Inferior parietal cortex (tissue), 1 donor: ENCODE data around the gene PACC1.

Experiments
- DNase-seq: peaks from one replicate; pipeline ENCODE4 v3.0.0-alpha.2; 2016; ENCODE audit errors: extremely low spot score

PACC1 gene

DNA sequence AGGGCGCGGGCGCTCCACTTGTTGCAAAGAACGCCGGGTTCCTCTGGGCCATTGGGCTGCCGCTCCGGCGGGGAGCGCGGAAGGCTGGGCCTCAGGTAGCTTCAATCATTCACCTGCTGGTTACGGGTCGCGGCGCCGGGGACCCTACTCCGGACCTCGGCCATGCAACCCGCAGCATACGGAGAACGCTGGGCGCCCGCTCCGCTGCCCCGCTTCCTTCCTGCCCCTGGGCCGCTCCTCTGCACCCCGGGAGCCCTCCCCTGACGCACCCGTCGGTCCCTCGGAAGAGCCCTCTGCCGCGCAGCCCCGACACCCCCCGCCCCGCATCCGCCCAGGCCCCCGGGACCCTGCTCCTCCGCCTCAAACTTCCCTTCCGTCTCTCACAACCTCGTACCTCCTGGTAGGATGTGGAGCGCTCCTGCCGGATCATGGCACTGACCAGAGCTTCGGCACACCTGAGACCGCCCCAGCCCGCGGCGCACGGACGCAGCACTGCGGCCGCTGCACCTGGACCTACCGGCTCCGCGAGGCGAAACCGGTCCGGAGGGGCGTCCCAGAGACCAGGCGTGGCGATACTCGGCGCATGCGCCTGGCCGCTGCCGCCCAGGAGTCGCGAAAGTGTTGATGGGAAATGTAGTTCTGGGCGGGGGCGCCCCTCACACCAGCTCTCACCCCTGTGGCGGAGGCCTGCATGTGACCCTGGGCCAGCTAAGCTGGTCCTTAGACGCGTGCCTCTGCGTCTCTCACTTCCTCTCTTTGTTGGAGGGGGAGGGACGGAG lies at the start of gene PACC1:
Gene PACC1, minus strand, starts transcription at position 559 of the 779 bp plus-strand sequence. Its CDS starts 129 bp downstream, at position 430.
- peak; percentile 95 for DNase-seq

DNA sequence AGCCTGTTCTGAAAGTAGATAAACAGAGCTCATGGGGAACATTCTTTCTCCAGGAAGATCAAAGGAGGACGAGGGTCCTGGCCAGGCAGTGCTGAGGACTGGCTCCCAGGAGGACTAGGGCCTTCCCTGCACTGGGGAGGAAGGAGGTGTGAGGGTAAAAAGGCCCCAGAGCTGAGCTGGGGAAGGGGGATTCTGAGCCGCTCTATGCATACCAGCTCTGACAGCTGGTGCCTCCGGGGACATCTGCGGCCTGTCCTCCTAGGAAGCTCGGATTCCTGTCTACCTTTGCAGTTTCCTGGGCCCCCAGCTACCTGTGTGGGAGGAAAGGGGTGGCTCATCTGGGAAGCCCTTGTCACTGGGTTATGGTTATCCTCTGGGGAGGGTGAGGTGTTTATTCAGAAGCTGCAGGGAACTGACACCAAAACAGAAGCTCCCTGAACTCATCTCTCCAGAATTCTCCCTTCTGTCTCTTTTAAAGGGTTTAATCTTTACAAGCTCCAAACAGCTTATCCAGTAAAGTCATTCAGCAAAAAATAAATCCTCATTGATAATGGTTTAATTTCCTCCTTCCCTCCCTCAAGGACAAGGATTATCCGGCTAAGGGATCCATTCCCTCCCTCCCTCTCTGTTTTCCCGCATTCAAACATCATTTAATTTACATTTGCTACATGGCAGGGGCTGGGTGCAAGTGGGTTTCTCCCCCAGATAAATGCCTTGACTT lies 49.0 kb upstream of the PACC1 start:
- DNase-seq = no peak

DNA sequence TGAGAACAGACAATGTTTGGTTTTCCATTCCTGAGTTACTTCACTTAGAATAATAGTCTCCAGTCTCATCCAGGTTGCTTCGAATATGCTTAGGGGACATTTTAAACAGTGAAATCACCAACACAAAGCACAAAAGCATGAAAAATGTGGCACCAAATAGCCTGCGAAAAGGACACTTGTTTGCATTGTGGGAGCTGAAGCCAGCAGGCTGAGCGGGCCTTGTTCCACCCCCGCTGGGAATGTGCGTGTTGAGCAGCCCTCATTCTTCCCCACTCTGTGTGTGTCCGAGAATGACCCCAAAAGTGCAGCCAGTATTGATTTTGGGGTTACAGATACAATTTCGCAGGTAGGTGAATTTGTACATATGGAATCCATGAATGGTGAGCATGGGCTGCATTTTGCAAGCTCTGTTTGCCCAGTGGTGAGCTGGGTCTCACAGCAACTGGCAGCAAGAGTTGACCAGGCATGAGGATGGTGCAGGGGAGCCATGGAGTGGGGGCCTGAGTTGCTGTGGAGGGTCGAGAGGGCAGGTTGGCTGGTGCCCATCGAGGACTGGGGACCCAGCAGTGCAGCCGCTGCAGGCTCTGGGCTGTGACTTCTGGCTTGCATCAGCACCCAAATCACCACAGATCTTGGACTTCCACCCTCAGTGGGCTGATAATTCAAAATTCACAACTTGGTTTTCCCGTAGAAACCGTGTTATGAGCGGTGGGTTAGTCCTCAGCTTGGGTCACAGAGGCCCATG lies 47.4 kb upstream of the PACC1 start:
- no peak for DNase-seq

DNA sequence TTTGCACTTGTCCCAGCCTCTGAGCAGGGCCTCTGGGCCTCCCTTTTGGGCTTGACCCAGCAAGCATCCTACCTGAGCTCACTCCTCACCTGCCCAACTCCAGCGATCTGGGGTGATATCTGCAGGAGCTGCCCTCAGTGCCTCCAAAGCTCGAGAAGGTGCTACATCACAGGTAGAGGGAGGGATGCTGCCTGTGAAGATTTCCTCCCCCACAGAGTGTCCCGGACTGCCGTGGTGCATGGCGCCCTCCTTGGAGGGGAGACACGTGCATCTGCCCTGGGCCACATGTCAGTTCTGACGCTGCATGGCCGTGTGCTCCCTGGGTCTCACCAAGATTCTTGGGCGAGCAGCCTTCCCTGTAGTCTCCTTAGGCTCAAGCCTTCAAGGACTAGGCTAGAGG lies 45.7 kb upstream of the PACC1 start:
- no peak for DNase-seq

DNA sequence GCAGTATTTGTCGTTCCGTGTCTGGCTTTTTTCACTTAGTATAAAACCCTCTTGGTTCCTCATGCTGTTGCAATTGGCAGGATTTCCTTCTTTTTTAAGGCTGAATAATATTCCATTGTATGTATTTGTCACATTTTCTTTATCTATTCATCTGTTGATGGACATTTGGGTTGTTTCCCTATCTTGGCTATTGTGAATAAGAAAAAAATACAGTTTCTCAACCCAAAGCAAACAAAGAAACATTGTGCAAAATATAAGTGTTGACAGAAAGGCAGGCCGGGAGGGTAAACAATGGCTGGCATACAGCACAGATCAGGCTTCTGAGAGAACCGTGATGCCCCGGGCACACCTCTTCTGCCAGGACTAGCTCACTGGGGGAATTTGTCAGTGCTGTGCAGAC lies 45.0 kb upstream of the PACC1 start:
- DNase-seq = peak; percentile 81

DNA sequence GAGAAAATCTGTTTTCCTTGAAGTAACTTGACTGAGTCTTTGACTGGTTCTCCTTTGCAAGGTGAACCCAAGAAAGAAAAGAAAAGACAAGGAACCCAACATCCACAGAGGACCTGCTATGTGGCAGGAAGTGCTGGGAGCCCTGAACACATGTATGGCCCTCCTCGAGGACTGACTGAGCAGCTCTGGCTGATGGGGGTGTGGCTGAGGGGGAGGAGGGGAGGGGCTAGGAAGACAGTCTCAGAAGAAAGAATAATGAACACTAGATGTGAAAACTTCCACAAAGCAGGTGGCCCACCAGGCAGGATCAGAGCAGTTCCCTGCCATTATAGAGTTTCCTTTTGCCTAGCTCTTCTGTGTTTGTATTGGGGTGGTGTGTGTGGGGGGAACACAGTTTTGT lies 44.1 kb upstream of the PACC1 start:
- DNase-seq = no peak

DNA sequence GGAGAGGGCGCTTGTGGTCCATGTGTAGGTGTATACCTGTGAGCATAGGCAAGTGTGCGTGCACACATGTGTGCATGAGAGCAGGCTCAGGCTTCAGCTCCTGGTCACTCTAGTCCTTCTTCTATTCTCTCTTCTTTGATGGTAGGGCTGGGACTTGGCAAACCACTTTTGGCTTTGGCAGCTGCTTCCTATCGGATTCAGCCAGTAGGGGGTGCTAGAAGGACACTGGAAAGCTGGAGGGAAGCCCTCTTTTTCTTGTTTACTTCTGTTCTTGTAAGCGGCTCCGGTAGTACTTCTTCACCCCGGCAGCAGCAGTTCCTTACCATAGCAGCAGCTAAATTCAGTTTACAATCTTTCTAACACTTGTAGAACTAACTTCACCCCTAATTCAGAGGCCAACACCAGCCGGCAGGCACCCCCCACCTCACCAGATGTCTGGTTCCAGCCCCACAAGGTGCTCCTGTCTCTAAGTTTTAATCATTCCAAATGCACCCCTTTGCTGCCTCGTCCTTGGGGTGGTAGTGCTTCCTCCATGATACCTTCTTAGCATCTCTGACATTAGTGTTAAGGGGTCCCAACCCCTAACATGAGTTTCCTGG lies 43.2 kb upstream of the PACC1 start:
- no peak for DNase-seq

DNA sequence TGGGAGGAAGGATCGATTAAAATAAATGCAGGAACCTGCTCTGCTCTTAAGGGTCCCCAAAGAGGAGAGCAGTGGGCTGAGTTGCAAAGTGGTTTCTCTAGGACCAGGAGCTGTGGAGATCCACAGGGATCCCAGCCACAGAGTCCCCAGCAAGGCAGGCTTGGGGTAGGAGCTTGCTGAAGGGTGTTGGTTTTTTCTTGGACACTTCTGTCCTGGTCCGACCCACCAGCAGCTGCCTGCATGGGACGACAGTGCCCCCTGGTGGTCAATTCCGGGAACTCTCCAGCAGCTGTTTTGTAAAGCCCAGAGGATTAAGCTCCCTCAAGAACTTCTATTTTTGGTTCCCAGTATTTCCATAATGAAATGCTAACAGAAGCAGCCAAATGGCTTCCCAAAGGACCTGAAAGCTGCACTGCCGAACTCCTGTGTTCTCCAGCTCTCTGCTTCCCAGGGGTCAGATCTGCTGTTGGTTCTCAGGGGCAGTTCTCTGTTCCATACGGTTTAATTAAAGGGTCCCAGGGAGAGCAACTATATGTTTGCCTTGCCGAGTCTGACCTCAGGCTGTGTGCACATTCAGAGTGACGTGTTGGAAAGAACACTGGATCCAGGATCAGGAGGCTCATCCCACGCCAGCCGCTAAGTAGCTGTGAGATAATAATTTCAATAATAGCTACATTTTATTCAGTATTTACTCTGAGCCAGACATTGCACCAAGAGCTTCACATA lies 41.3 kb upstream of the PACC1 start:
- DNase-seq = peak; percentile 96

DNA sequence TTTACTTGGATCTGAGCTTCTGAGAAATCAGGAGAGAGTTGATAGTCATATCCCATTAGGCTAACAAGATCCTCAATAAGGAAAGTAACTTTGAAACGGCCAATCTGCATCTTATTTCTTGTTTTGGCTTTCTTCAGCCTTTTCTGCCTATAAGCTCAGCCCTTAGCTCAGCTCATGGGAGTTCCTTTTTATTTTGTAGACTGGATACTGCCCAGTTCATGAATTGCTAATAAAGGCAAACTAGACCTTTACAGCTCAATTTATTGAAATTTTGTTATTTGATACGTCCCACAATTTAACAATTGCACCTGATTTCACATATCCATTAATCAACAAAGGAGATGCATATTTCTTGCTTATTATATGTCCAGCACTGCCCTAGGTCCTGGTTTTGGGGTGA lies 40.7 kb upstream of the PACC1 start:
- DNase-seq = no peak

DNA sequence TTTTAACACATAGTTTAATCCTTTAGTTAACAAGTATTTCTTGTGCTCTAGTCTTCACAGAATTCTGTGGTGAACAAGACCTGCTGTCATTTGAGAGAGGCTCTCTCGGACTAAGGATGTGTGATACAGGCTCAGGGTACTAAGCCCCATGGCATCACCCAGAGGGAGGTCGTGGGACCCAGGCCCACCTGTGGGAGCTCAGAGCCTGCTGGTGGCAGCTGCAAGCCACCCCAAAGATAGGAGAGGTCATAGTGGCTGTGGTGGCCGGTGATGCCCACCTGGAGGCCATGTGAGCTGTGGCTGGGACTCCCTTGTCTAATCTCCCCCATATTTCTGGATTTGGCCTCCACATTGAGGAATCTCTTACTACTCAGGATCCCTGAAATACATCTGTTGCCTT lies 40.1 kb upstream of the PACC1 start:
- DNase-seq = no peak

DNA sequence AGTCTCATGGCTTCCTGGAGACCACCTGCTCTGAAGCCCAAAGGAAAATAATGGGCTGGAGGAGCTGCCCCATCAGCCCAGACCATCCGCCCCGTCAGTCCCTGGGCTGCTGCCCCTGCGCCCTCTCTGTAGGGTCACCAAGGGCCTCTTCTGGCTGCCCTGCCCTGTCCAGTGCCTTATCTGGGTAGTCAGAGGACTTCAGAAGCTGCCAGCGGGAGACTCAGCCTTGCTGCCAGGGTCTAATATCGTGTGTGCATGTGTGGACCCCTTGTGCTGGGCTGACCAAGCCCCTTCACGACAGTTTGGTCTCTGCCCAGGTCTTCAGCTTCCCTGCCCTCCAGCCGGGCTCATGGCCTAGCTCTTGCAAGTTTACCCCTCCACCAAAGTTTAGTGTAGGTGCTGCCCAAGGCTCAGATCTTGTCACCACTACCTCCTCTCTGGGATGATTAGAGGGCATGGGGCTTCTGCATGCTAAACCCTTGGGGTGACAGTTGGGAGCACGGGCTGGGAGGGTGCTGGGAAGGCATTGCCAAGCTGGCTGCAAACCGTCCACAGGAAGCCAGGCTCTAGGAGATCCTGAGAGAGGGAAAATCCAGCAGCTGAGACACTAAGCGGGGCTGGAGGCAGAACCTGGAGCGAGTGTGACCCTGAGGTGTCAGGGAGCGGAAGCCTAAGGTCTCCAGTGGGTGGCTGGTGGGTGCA lies 38.6 kb upstream of the PACC1 start:
- DNase-seq = no peak

DNA sequence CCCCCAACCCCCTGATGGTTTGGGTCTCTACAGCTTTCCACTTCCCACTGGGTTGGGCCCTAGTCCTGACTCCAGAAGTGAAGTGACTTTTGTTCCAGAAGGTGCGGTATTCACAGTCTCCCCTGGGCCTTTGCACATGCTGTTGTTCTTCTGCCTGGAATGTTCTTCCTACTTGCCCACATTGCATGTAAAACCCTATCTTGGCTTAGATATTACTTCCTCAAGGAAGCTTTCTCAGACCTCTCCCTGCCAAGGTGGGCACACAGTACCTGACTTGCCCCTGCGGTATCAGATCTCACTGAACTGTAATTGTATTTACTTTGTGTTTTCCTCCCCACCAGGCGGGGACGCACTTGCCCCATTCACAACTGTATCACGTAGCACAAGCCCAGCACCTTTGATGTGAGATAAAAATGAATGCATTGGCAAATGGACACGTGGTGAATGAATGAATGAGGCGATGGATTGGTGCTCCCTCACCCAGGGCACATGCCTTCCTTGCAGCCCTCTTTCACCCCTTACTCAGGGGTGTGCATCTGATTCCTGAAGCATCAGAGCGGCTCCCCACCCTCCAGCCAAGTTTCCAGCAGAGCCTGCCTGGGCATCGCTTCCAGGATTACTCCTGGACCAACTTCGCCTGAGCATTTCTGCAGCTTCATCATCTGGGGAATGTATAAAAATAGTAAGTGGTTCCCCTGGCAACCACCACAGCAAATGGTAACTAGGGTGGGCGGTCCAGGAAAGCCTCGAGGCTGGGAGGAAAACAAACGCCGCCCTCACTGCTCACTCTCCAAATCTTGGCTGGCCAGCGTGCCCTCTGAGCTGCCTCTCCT lies 37.9 kb upstream of the PACC1 start:
- no peak for DNase-seq

DNA sequence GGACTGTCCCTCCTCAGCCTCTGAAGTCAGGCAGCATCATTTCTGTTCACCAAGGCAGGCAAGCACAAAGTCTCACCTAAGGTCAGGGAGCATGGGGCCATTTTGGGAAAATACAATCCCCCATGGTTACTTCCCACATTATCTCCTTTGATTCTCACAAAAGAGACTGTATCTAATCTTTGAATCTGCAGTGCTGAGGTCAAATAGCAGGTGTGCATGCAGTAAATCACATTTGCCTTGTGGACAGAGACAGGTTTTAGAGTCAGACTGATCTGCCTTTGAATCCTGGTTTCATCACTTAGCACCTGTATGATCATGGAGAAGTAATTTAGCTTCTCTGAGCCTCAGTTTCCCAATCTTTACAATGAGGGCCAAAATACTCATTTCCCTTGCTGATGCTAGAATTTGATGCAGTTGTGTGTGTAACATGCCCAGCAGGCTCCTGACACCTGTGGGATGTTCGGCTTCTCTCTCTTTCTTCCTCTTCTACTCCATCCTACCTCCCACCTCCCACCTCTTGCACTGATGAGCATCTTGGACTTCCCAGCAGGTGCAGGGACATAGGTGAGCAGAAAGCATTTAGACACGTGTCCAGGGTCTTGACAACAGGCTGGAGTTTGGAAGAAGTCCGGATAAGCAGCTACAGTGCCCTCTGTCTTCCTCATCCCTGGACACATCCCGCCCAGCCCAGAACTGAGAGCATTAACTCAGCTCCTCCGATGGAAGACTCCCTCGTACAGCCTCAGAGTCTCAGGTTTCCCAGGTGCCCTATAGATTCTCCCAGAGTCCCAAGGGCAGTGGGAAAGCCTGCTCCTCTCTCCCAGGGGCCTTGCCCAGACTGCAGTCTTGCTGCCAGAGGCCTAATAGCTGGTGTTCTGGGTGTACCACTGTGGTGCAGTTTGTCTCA lies 37.0 kb upstream of the PACC1 start:
- no peak for DNase-seq

DNA sequence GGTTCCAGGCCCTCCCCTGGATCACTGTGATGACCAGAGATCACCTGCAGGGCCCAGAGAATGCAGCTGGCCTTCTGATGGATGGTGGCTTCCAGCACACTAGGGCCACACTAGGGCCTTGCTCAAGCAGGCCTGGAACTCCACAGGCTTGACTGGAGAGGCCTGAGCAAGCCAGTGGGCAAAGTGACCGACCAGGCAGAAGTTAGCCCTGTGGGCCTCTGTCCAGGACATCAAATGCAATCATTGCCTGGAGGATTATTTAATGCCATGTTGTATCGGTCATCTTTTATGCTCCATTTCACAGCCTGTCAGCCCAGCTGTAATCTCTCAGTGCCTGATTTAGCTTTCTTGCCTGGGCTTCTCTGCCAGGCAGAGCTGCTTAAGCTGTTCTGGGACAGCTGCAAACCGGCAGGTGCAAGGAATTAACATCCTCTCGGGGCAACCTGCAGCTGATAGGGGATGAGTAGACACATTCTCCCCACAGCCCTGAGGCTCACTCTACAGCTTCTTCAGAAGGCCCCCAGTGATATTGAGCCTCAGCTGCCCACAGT lies 35.7 kb upstream of the PACC1 start:
- no peak for DNase-seq

DNA sequence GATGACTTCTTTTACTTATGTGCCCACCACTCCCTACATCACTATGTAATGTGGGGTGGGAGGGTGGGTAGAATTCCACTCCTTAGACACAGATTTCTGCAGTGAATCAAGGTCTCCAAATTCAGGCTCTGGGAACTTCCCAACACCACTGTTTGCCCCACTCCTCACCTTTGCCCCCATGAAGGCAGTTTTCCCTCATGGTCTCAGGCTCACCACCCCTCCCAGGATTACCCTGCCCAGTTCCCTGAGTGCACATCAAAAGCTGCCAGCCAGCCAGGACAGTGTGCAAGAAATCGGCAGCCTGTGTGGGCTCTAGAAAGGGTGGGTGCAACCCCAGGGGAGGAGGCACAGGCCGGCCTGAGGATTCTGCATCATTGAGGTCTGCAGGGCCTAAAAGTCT lies 32.8 kb upstream of the PACC1 start:
- no peak for DNase-seq

DNA sequence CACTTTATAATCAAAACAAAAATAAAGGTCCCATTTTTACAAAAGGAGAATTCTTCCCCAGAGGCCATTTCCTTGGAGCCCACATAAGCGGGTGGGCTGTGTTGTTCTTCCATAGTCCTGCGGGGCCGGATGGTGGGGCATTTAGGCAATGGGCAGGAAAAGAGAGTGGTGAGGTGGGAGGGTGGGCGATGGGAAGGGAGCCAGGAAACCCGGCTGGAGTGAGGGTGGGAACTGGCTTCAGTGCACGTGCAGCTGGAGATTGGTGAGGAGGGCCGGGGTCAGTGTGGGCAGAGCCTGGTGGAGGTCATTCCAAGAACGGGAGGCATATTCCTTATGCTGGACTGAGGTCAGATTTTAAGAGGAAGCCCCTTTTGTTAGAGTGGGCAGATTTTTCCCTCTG lies 31.6 kb upstream of the PACC1 start:
- DNase-seq = no peak

DNA sequence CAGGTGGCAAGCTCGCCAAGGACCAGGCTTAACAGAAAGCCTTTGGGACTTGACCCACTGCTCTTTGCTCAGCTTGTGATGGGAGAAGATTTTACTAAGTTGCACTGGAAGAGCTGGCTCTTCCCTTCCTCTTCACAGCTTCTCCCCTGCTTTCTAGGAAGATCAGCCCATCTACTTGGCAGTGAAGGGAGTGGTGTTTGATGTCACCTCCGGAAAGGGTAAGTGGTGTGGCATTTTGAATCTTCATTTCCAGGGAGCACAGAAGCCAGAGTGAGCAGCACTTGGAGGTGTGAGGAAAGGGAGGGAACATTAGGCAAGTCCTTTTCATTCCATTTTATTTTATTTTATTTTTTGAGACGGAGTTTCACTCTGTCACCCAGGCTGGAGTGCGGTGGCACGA lies 27.7 kb upstream of the PACC1 start:
- no peak for DNase-seq

DNA sequence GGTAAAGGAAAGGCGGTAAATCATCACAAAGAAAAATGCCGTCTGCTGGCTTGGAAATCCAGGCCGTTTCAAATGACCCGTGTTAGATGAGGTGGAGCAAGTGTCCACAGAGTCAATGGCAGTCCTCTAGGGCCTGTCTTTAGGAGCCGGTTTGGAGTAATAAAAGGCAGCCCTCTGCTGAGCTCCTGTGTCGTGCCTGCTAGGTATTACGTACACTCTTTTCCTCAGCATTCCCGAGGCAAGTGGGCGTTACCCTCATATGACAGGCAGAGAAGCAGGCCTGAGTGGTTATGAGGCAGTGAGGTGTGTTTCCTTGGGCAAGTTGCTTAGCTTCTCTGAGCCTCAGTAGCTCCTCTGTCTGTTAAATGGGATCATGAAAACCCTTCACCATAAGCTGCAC lies 25.7 kb upstream of the PACC1 start:
- no peak for DNase-seq

DNA sequence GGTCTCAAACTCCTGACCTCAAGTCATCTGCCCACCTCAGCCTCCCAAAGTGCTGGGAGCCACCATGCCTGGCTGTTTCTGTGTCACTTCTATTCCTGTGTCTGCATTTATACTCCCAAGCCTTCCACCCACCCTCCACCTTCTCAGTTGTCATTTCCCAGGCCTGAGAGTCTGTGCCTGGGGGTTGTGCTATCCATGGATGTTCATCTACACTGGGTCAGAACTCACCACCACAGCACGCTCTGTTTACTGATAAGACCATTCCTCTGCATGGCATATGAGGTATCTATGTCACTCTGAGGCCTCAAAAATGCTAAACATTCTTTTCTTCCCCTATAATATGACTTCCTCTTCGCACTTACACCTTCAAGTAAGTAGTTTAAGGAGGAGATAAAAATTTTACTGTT lies 24.1 kb upstream of the PACC1 start:
- no peak for DNase-seq
